Activated CD4-positive, alpha-beta T cell treated with anti-CD3 and anti-CD28 coated beads, Interleukin-2, amount 10 ng/mL, durations not matched to agents 24 days and 14 days (primary cell): ENCODE results near the gene HS3ST5. TPM values are rescaled to one million over a fixed set of nuclear protein-coding genes. Genes with fewer than 3 reads are reported as not detected.

Experiments
- DNase-seq: peaks from one replicate; pipeline ENCODE4 v3.0.0; 2022
- H3K27ac Mint-ChIP-seq: one replicate; pipeline ENCODE4 v1.8.0; 2022; ENCODE audit warnings: mild to moderate bottlenecking, mixed read lengths
- H3K27me3 Mint-ChIP-seq: one replicate; pipeline ENCODE4 v1.8.0; 2022; ENCODE audit warnings: mixed read lengths
- H3K36me3 Mint-ChIP-seq: one replicate; pipeline ENCODE4 v1.8.0; 2022; ENCODE audit warnings: low read depth, mild to moderate bottlenecking, mixed read lengths
- H3K4me1 Mint-ChIP-seq: one replicate; pipeline ENCODE4 v1.8.0; 2021; ENCODE audit warnings: mixed read lengths
- H3K4me3 Mint-ChIP-seq: one replicate; pipeline ENCODE4 v1.8.0; 2022; ENCODE audit warnings: mild to moderate bottlenecking, moderate library complexity, mixed read lengths
- H3K9me3 Mint-ChIP-seq: one replicate; pipeline ENCODE4 v1.8.0; 2021; ENCODE audit warnings: mixed read lengths
- intact Hi-C: fragments of 100-400 bp; cut with micrococcal nuclease; formaldehyde crosslinking; loops from one replicate; pipeline ENCODE4 v1.15.1; 2023
- total RNA-seq: library from RNA; stranded (reverse); gene quantifications from 2 replicates; pipeline ENCODE4 v1.2.3, GENCODE V29; 2022

HS3ST5 gene
- total RNA-seq, 1 donor from 2014 or later = not detected

- Mint-ChIP-seq H3K27me3 (peaks cover 4% of the 10 kb centered on the region), H3K4me3 (no peak overlapping the region), H3K36me3 (no peaks in the 10 kb centered on the region), H3K4me1 (no peaks in the 10 kb centered on the region), H3K9me3 (no peaks in the 10 kb centered on the region), H3K27ac (no peak overlapping the region)
- DNase-seq = no peak
- intact Hi-C loops = no loop called here
Observed at GRCh38 chr6:114277220-114277619, 65.6 kb downstream of the HS3ST5 start.

GRCh38 chr6:114276783-114277182, 66.0 kb downstream of the HS3ST5 start:
- H3K4me1 Mint-ChIP-seq = no peaks in the 10 kb centered on the region
- intact Hi-C loops = no loop called here
- no peaks in the 10 kb centered on the region for H3K36me3 Mint-ChIP-seq
- no peak overlapping the region for H3K27ac Mint-ChIP-seq
- H3K27me3 Mint-ChIP-seq = peaks cover 4% of the 10 kb centered on the region
- DNase-seq = no peak
- no peaks in the 10 kb centered on the region for H3K9me3 Mint-ChIP-seq
- no peak overlapping the region for H3K4me3 Mint-ChIP-seq

DNA sequence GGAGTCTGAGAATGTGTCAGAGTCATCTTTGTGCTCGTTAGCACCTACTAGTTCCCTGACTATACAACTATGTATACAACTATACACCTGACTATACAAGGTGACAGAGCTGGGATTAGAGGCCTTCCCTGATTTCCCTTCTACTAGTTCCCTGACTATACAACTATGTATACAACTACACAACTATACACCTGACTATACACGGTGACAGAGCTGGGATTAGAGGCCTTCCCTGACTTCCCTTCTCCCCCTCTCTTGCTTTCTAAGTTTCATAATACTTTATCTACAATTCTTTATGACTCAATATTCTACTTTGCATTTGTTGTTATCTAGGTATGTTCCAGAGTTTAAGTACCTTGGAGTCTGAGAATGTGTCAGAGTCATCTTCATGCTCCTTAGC, 68.0 kb downstream of the HS3ST5 start:
- Mint-ChIP-seq H3K4me1 (no peaks in the 10 kb centered on the region), H3K36me3 (no peaks in the 10 kb centered on the region), H3K27ac (no peak overlapping the region), H3K27me3 (no peaks in the 10 kb centered on the region), H3K4me3 (no peak overlapping the region), H3K9me3 (no peaks in the 10 kb centered on the region)
- DNase-seq = no peak
- intact Hi-C loops = no loop called here

GRCh38 chr6:114272582-114272981, 70.2 kb downstream of the HS3ST5 start:
- DNase-seq = no peak
- no peaks in the 10 kb centered on the region for H3K27me3 Mint-ChIP-seq
- H3K27ac Mint-ChIP-seq = no peak overlapping the region
- H3K4me1 Mint-ChIP-seq = no peaks in the 10 kb centered on the region
- no peaks in the 10 kb centered on the region for H3K9me3 Mint-ChIP-seq
- no peaks in the 10 kb centered on the region for H3K36me3 Mint-ChIP-seq
- H3K4me3 Mint-ChIP-seq = no peak overlapping the region
- intact Hi-C loops = no loop called here

DNA sequence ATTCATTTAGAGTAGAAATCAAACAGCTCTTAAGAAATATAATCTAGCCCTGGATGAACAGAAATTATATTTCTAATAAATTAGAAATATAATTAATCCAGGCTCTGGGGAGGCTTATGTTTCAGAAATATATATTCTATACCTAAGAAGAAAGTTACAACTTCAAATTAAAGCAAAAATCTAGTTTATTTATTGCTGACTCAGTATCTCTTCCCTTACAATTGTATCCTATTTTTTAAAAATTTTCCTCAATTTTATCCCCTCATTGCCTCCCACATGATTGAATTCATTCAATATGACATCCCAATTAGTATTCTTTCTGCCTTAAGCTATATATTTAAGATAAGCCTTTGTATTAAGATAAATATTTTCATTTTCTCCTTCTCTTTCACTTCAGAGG, 71.4 kb downstream of the HS3ST5 start:
- H3K27ac Mint-ChIP-seq = no peak overlapping the region
- intact Hi-C loops = no loop called here
- no peaks in the 10 kb centered on the region for H3K9me3 Mint-ChIP-seq
- H3K27me3 Mint-ChIP-seq = no peaks in the 10 kb centered on the region
- no peak overlapping the region for H3K4me3 Mint-ChIP-seq
- H3K36me3 Mint-ChIP-seq = no peaks in the 10 kb centered on the region
- no peaks in the 10 kb centered on the region for H3K4me1 Mint-ChIP-seq
- no peak for DNase-seq

GRCh38 chr6:114267897-114268296, 74.9 kb downstream of the HS3ST5 start:
- H3K36me3 Mint-ChIP-seq = no peaks in the 10 kb centered on the region
- no peak overlapping the region for H3K27ac Mint-ChIP-seq
- no peak overlapping the region for H3K4me3 Mint-ChIP-seq
- no peaks in the 10 kb centered on the region for H3K27me3 Mint-ChIP-seq
- H3K4me1 Mint-ChIP-seq = no peaks in the 10 kb centered on the region
- intact Hi-C loops = no loop called here
- no peaks in the 10 kb centered on the region for H3K9me3 Mint-ChIP-seq
- no peak for DNase-seq

DNA sequence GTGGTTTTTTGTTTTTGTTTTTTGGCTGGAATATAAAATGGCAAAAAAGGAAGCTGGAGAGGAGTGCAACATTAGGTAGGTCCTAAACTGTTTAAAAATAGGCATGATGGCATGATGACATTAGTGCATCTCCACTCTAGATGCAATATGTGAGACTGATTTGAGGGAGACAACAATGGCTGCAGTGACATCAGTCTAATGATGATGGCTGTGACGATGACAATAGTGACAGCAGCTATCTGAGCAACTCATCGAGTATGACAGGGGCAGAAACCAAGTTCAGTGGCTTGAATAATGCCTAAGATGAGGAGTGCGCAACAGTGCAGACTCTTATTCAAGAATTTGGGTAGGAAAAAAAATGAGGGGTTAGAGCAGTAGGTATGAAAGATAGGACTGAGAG, 82.0 kb downstream of the HS3ST5 start:
- Mint-ChIP-seq H3K4me1 (no peaks in the 10 kb centered on the region), H3K27ac (no peak overlapping the region), H3K36me3 (no peaks in the 10 kb centered on the region), H3K27me3 (no peaks in the 10 kb centered on the region), H3K9me3 (no peaks in the 10 kb centered on the region), H3K4me3 (no peak overlapping the region)
- intact Hi-C loops = no loop called here
- DNase-seq = no peak

DNA sequence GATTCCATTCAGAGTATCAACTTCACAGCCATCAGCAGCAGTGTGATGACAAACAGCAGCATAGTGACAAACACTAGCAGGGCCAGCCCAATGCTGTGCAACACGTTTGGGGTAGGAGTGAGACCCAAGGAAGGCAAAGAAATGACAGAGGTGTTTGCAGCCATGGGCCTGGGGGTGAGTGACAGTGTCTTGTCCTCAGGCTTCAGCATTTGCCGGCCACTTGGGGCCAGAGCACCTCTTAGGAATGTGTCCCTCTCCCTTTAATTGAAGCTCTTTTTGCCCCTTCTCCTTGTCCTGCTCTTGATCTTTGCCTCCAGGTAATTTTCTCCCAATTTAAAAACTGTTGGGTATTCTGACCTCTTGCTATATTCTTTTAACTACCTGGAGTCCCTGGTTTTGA, 84.4 kb downstream of the HS3ST5 start:
- intact Hi-C loops = no loop called here
- DNase-seq = no peak
- no peaks in the 10 kb centered on the region for H3K9me3 Mint-ChIP-seq
- no peaks in the 10 kb centered on the region for H3K4me1 Mint-ChIP-seq
- H3K4me3 Mint-ChIP-seq = no peak overlapping the region
- H3K36me3 Mint-ChIP-seq = no peaks in the 10 kb centered on the region
- no peak overlapping the region for H3K27ac Mint-ChIP-seq
- no peaks in the 10 kb centered on the region for H3K27me3 Mint-ChIP-seq

GRCh38 chr6:114253431-114253830, 89.4 kb downstream of the HS3ST5 start:
- Mint-ChIP-seq H3K9me3 (no peaks in the 10 kb centered on the region), H3K27ac (no peak overlapping the region), H3K27me3 (no peaks in the 10 kb centered on the region), H3K36me3 (no peaks in the 10 kb centered on the region), H3K4me1 (no peaks in the 10 kb centered on the region), H3K4me3 (no peak overlapping the region)
- intact Hi-C loops = no loop called here
- DNase-seq = no peak

DNA sequence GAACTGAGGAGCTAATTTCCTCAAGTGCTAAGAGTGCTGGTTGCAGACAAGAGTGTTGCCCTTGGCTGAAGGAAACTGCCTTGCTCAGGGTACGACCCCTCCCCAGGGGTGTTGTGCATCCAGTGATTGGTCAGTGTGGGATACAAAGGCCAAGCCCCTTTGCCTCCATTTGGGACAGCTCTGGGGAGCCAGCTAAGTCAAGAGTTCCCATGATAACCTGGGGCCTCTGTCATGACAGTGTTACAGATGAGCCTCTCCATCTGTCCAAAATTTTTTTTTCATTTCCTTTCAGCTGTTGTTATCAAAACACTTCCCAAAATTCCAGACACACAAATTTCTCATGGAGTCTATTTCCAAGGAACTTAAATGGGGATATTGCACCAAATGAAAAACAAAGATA, 93.3 kb downstream of the HS3ST5 start:
- DNase-seq = no peak
- Mint-ChIP-seq H3K27ac (no peak overlapping the region), H3K9me3 (no peaks in the 10 kb centered on the region), H3K4me1 (no peaks in the 10 kb centered on the region), H3K27me3 (no peaks in the 10 kb centered on the region), H3K36me3 (no peaks in the 10 kb centered on the region), H3K4me3 (no peak overlapping the region)
- intact Hi-C loops = no loop called here

GRCh38 chr6:114247101-114247500, 95.7 kb downstream of the HS3ST5 start:
- H3K9me3 Mint-ChIP-seq = no peaks in the 10 kb centered on the region
- intact Hi-C loops = no loop called here
- no peak overlapping the region for H3K27ac Mint-ChIP-seq

GRCh38 chr6:114240796-114241195, 102.0 kb downstream of the HS3ST5 start:
- Mint-ChIP-seq H3K36me3 (no peaks in the 10 kb centered on the region), H3K9me3 (no peaks in the 10 kb centered on the region), H3K4me1 (no peaks in the 10 kb centered on the region), H3K27ac (no peak overlapping the region), H3K4me3 (no peak overlapping the region), H3K27me3 (no peaks in the 10 kb centered on the region)
- intact Hi-C loops = no loop called here
- DNase-seq = no peak

More at GRCh38 chr6:114247101-114247500, 95.7 kb downstream of the HS3ST5 start:
- DNase-seq = no peak
- H3K36me3 Mint-ChIP-seq = no peaks in the 10 kb centered on the region
- H3K4me1 Mint-ChIP-seq = no peaks in the 10 kb centered on the region
- H3K27me3 Mint-ChIP-seq = no peaks in the 10 kb centered on the region
- no peak overlapping the region for H3K4me3 Mint-ChIP-seq

DNA sequence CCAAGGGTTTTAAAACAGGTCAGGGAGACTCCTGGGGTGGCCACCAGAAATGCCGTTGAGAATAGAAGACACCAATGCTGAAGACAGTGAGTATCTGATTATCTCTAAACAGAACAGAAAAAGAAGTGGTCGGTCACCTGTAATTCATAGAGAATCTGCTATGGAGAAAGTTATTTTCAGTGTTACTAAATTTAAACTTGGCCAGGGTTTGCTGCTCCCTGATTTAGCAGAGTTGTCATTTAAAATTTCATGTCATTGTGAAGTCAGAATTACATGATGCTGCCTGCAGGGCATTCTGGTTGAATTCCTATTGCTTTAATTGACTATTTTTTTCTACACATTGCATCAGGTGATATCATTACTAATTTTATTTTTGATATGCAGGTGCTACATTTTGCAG, 114.1 kb downstream of the HS3ST5 start:
- Mint-ChIP-seq H3K27ac (no peak overlapping the region), H3K9me3 (no peaks in the 10 kb centered on the region), H3K4me1 (no peaks in the 10 kb centered on the region), H3K27me3 (no peaks in the 10 kb centered on the region), H3K36me3 (no peaks in the 10 kb centered on the region), H3K4me3 (no peak overlapping the region)
- no peak for DNase-seq
- intact Hi-C loops = no loop called here

DNA sequence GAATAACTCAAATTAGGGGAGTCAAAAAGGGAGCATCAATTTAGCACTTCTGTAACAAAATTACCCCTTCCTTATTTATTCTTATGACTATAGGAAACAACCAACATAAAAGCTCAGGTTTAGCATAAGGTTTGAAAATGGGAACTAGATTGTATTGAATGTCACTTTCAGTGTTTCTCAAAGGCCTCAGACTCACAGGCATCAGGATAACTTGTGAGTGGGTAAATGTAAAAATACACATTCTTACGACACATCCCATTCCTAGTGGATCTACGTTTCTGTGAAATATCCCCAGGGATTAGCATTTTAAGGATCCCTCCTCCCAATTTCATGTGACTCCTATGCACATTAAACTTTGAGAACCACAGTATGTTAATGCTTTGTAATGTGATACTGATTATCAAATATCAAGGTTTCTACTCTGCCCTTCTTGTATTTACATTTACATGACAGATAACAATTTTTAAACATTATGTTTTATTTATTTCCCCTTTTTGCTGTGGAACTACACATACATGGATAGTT, 114.8 kb downstream of the HS3ST5 start:
- Mint-ChIP-seq H3K27me3 (no peaks in the 10 kb centered on the region), H3K4me1 (no peaks in the 10 kb centered on the region), H3K36me3 (no peaks in the 10 kb centered on the region), H3K27ac (no peak overlapping the region), H3K9me3 (no peaks in the 10 kb centered on the region), H3K4me3 (no peak overlapping the region)
- no peak for DNase-seq
- intact Hi-C loops = no loop called here

GRCh38 chr6:114220241-114220640, 122.6 kb downstream of the HS3ST5 start:
- Mint-ChIP-seq H3K27me3 (no peaks in the 10 kb centered on the region), H3K4me1 (no peaks in the 10 kb centered on the region), H3K4me3 (no peak overlapping the region), H3K36me3 (no peaks in the 10 kb centered on the region), H3K9me3 (no peaks in the 10 kb centered on the region), H3K27ac (no peak overlapping the region)
- intact Hi-C loops = no loop called here
- no peak for DNase-seq
